Colonic mucosa (tissue), 4 donors: ENCODE results near the gene NXNL1. TPM values are rescaled to one million over a fixed set of nuclear protein-coding genes. Genes with fewer than 3 reads are reported as not detected.

Experiments
- DNase-seq: peaks from one replicate; pipeline ENCODE4 v3.0.0-alpha.2; 2020
- H3K27ac ChIP-seq: fragments of 200-600 bp; one replicate; pipeline ENCODE4 v1.8.0; 2021
- H3K27me3 ChIP-seq: fragments of 200-600 bp; one replicate; pipeline ENCODE4 v1.8.0; 2021
- H3K36me3 ChIP-seq: fragments of 200-600 bp; one replicate; pipeline ENCODE4 v1.8.0; 2021
- H3K4me1 ChIP-seq: fragments of 200-600 bp; one replicate; pipeline ENCODE4 v1.8.0; 2021; ENCODE audit warnings: mild to moderate bottlenecking
- H3K4me3 ChIP-seq: fragments of 200-600 bp; one replicate; pipeline ENCODE4 v1.8.0; 2021
- H3K9ac ChIP-seq, 2 donors: one replicate each; pipeline ENCODE4 v1.7.0; 2013; ENCODE audit warnings: control low read depth in 2 of 2, low read depth in 2 of 2, low read length in 2 of 2
- H3K9me3 ChIP-seq: fragments of 200-600 bp; one replicate; pipeline ENCODE4 v1.8.0; 2021
- CTCF ChIP-seq: fragments of 200-600 bp; IDR thresholded peaks from one replicate; pipeline ENCODE4 v1.8.0; 2022; ENCODE audit warnings: antibody characterized with exemption, mild to moderate bottlenecking
- intact Hi-C: fragments of 100-400 bp; cut with DNase I; formaldehyde crosslinking; loops from one replicate; pipeline ENCODE4 v1.14.1; 2022
- total RNA-seq, 2 donors: library from RNA; stranded (reverse); fragmentation: NEBNext Ultra II Directional in 1 of 2; extraction: Animal tissue kit (Norgen Biotek cat#: 25700) in 1 of 2; gene quantifications; one replicate each; pipeline ENCODE4 v1.2.1, GENCODE V29; 2021
- donor health status: healthy.
- donor health status: DM: no; HTN: no; CAD: no.
- donor health status: DM: no; HTN: no; CAD: no.

Gene NXNL1
- total RNA-seq, 2 donors from 2014 or later = not detected

GRCh38 chr19:17471410-17472125, 10.8 kb upstream of the NXNL1 start:
- H3K27me3 ChIP-seq = no peaks in the 10 kb centered on the region
- H3K9ac ChIP-seq = peak overlapping the region in 1 of 2 donors; percentile 31
- H3K36me3 ChIP-seq = no peaks in the 10 kb centered on the region
- no peaks in the 10 kb centered on the region for H3K9me3 ChIP-seq
- no peak for DNase-seq
- no peak overlapping the region for H3K27ac ChIP-seq
- H3K4me3 ChIP-seq = no peak overlapping the region
- no peak for TF ChIP-seq CTCF
- no peaks in the 10 kb centered on the region for H3K4me1 ChIP-seq
- intact Hi-C loops = no loop called here

GRCh38 chr19:17470068-17470841, 9.5 kb upstream of the NXNL1 start, which contains the start of gene SLC27A1:
Gene SLC27A1, plus strand, starts transcription at chr19:17470524. Its CDS starts 17 bp downstream, at chr19:17470541.
- no peak for TF ChIP-seq CTCF
- H3K9ac ChIP-seq = peak within 1 kb of the TSS; percentile 73 to 83

GRCh38 chr19:17469481-17470067, 8.8 kb upstream of the NXNL1 start:
- H3K27ac ChIP-seq = peak overlapping the region; percentile 68
- H3K36me3 ChIP-seq = no peaks in the 10 kb centered on the region
- H3K4me3 ChIP-seq = peak overlapping the region; percentile 66
- no peaks in the 10 kb centered on the region for H3K9me3 ChIP-seq
- intact Hi-C loops = loop anchor here (5.0 to 10.0 kb wide), 3 partner anchors 77 to 385 kb away; partner anchors contain the start of genes CCDC194 and RPL18A
- peak; percentile 99 for DNase-seq
- TF ChIP-seq CTCF = no peak
- peak overlapping the region; percentile 40 to 73 for H3K9ac ChIP-seq
- no peaks in the 10 kb centered on the region for H3K4me1 ChIP-seq
- H3K27me3 ChIP-seq = no peaks in the 10 kb centered on the region

More at GRCh38 chr19:17470068-17470841, 9.5 kb upstream of the NXNL1 start, which contains the start of gene SLC27A1:
- Histone ChIP-seq H3K36me3 (no peaks in the 10 kb centered on the region), H3K4me3 (peak within 1 kb of the TSS; percentile 66), H3K27me3 (no peaks in the 10 kb centered on the region), H3K4me1 (no peaks in the 10 kb centered on the region), H3K9me3 (no peaks in the 10 kb centered on the region), H3K27ac (peak within 1 kb of the TSS; percentile 68)
- intact Hi-C loops = no loop called here
- DNase-seq = peak; percentile 98

GRCh38 chr19:17469092-17469480, 8.4 kb upstream of the NXNL1 start:
- Histone ChIP-seq H3K9me3 (no peaks in the 10 kb centered on the region), H3K4me3 (peak overlapping the region; percentile 66), H3K9ac (peak overlapping the region; percentile 40 to 73), H3K36me3 (no peaks in the 10 kb centered on the region), H3K27ac (peak overlapping the region; percentile 68), H3K27me3 (no peaks in the 10 kb centered on the region), H3K4me1 (no peaks in the 10 kb centered on the region)
- TF ChIP-seq CTCF = no peak
- intact Hi-C loops = loop anchor here (5.0 to 10.0 kb wide), 3 partner anchors 77 to 386 kb away; partner anchors contain the start of genes CCDC194 and RPL18A
- DNase-seq = no peak
